ENCODE measurements around the gene MYH1.

MYH1 gene

GRCh38 chr17:10474536-10474935 is 43.8 kb downstream of the MYH1 start:
- DNase-seq: no peak

GRCh38 chr17:10471858-10472257 is 46.5 kb downstream of the MYH1 start:
- DNase-seq: no peak

GRCh38 chr17:10469459-10469858 is 48.9 kb downstream of the MYH1 start, which contains the start of gene MYH4:
Gene MYH4 (minus strand): TSS chr17:10469559. CDS start chr17:10466745, 2,814 bp downstream.
- DNase-seq: no peak

- no peak for DNase-seq
Measured at GRCh38 chr17:10463402-10463801, 54.9 kb downstream of the MYH1 start.

- no peak for DNase-seq
Measured at GRCh38 chr17:10460062-10460461, 58.3 kb downstream of the MYH1 start.

- no peak for DNase-seq
Measured at GRCh38 chr17:10458701-10459100, 59.6 kb downstream of the MYH1 start.

- no peak for DNase-seq
Measured at GRCh38 chr17:10457952-10458351, 60.4 kb downstream of the MYH1 start.

GRCh38 chr17:10447026-10447931 is 71.1 kb downstream of the MYH1 start:
- DNase-seq: no peak

Measured in NK-92 treated with Interleukin-12 subunit alpha and Interleukin-12 subunit beta, amount 100 ng/mL, for 24 hours (cell line).